OCI-LY1 (cell line): ENCODE results near the gene PYGB.

Experiments
- CTCF ChIP-seq: fragments of 200-600 bp; sonication (generic), shearing (Covaris generic); IDR thresholded peaks from 2 replicates; pipeline ENCODE4 v1.5.1; 2017; ENCODE audit warnings: mild to moderate bottlenecking, antibody characterized with exemption, low read length, moderate library complexity, mixed read lengths
- EZH2 ChIP-seq: fragments of 200-600 bp; sonication (generic), shearing (Covaris generic); IDR thresholded peaks from 2 replicates; pipeline ENCODE4 v1.8.0; 2017; ENCODE audit warnings: borderline replicate concordance, mixed run types, mild to moderate bottlenecking, antibody characterized with exemption, low read length, moderate library complexity, mixed read lengths

- TF ChIP-seq EZH2 (no peak), CTCF (no peak)
Observed at GRCh38 chr20:25218492-25218891, 29.4 kb upstream of the PYGB start.
